ENCODE results near the gene STK32C. TPM values are rescaled to one million over a fixed set of nuclear protein-coding genes. Genes with fewer than 3 reads are reported as not detected.

Gene STK32C
- polyA plus RNA-seq, 2 of the 4 experiments (the other 2 are of a cell fraction) = 29.9 to 43.6 TPM

- H3K9me3 ChIP-seq = no peaks in the 10 kb centered on the region
- no peak for TF ChIP-seq BHLHE40 (IDR thresholded peaks at IDR 0.05; ENCODE audit: low read depth, low read length)
- ChIA-PET CTCF (interaction anchor here (0.7 to 4.7 kb wide), 8 partner anchors 9 to 135 kb away, joined by 3 to 34 read pairs (median 4); no protein-coding TSS in a partner anchor), POLR2A (no interaction called here)
- FAIRE-seq (no peak), ATAC-seq (no peak), DNase-seq (ENCODE audit: low read depth in 1 of 2, low spot score in 1 of 2) (no peak)
- no peak overlapping the region for H3K4me3 ChIP-seq
- H3K27ac ChIP-seq = no peak overlapping the region
- H3K4me2 ChIP-seq = no peak overlapping the region
- peaks cover 6% of the 10 kb centered on the region; the same call in 2 of the 3 replicates for H3K4me1 ChIP-seq
- 91% methylated on average over 22 of the region's 25 CpGs for WGBS (ENCODE audit: missing lambda C conversion rate)
Observed at GRCh38 chr10:132225073-132225848, 82.5 kb downstream of the STK32C start.

GRCh38 chr10:132224343-132225072 is 83.2 kb downstream of the STK32C start:
- H3K27ac ChIP-seq = no peak overlapping the region
- DNase-seq (ENCODE audit: low read depth in 1 of 2, low spot score in 1 of 2) = no peak
- CTCF ChIA-PET = interaction anchor here (0.7 to 4.7 kb wide), 29 partner anchors 8 to 405 kb away, joined by 3 to 49 read pairs (median 4); partner anchors contain the start of gene STK32C
- H3K4me2 ChIP-seq = no peak overlapping the region
- FAIRE-seq = no peak
- no peaks in the 10 kb centered on the region for H3K9me3 ChIP-seq
- no peak for ATAC-seq
- POLR2A ChIA-PET = no interaction called here
- no peak for TF ChIP-seq ZC3H11A (IDR thresholded peaks at IDR 0.05)
- H3K4me3 ChIP-seq = no peak overlapping the region
- WGBS (ENCODE audit: missing lambda C conversion rate) = 95% methylated on average over 11 of the region's 20 CpGs
- peaks cover 6% of the 10 kb centered on the region; the same call in 2 of the 3 replicates for H3K4me1 ChIP-seq

DNA sequence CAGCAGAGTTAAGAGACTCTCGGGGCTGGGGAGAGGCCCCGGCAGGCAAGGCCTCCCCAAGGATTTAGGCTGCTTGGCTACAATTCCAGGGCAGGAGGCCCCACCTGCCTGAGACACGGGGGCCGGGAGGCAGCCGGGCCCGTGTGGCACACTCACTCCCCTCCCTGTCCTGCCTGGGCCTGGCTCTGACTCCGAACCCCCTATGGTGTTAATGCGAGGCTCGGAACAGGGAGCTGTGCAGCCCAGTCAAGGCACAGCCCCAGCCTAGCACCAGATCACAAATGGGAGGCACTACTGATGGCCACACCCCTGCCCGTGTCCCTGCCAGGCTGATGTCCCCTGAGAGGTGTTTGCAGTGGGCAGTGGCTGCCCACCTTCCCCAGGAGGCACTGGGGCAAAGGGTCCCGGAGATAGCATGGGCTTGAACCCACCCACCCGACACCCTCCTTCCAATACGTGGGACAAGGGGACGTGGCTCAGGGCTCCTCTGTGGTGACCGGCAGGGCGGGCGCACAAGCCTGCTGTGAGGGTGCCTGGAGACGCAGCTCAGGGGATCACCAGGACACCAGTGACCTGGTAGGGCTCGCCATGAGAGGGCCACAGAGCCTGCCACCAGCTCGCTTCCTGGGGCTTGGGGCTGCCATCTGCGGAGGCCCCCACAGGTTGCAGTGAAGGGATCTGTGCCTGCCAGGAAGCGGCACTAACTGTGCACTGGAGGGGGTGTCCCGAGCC is 84.0 kb downstream of the STK32C start:
- ATAC-seq (peak in 1 of 2 experiments; percentile 47; a peak in 5 of 6 replicates), FAIRE-seq (no peak), DNase-seq (ENCODE audit: low read depth in 1 of 2, low spot score in 1 of 2) (no peak)
- Histone ChIP-seq H3K4me3 (no peak overlapping the region), H3K4me2 (no peak overlapping the region), H3K27ac (peak overlapping the region in 1 of 2 experiments; percentile 80; a peak in 3 of 6 replicates), H3K4me1 (peaks cover 6% of the 10 kb centered on the region; the same call in 2 of the 3 replicates), H3K9me3 (no peaks in the 10 kb centered on the region)
- TF ChIP-seq MAFK (IDR thresholded peaks at IDR 0.05; ENCODE audit: partially characterized antibody) = no peak
- TF ChIP-seq HDAC2 (IDR thresholded peaks at IDR 0.05) = no peak
- no peak for TF ChIP-seq USF2 (IDR thresholded peaks at IDR 0.05)
- TF ChIP-seq GATA3 (IDR thresholded peaks at IDR 0.05; ENCODE audit: borderline replicate concordance) = no peak
- TF ChIP-seq EP300 (IDR thresholded peaks at IDR 0.05) = no peak
- ChIA-PET CTCF (interaction anchor here (0.8 to 4.7 kb wide), 32 partner anchors 10 to 405 kb away, joined by 3 to 49 read pairs (median 4); partner anchors contain the start of gene STK32C), POLR2A (no interaction called here)
- 93% methylated on average over 2 of the region's 23 CpGs for WGBS (ENCODE audit: missing lambda C conversion rate)

DNA sequence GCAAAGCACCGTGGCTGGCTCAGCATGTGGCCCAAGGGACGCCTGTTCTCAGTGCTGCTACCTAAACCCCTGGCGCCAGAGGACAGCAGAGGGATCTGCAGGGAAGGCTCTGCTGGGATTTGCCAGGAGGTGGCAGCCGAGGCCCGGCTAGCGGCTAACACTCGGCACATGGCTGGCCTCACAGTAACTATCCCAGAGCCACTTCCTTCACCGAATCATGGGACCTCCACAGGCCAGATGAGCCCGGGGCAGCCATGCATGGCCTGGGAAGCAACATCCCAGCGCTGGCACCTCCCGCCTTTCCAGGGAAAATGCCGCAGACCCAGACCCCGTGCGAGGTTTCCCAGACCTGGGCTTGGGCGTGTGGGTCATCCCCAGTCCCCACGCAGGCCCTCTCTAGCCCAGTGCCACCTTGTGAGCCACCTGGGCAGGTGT is 84.6 kb downstream of the STK32C start:
- FAIRE-seq = no peak
- CTCF ChIA-PET = interaction anchor here (0.8 to 4.7 kb wide), 31 partner anchors 9 to 406 kb away, joined by 3 to 49 read pairs (median 4); no protein-coding TSS in a partner anchor

More for the DNA sequence above, 84.6 kb downstream of the STK32C start:
- WGBS (ENCODE audit: missing lambda C conversion rate) = 0% methylated on average over 9 of the region's 16 CpGs
- 0 out of 3 replicates have a peak, but pooled peaks cover 2% of the 10 kb centered on the region for H3K9me3 ChIP-seq
- no peak overlapping the region for H3K4me2 ChIP-seq
- POLR2A ChIA-PET = no interaction called here
- peak overlapping the region; percentile 30 to 80; a peak in 3 of 6 replicates for H3K27ac ChIP-seq
- peak; percentile 85 for DNase-seq (ENCODE audit: low read depth in 1 of 2, low spot score in 1 of 2)
- ATAC-seq = peak; percentile 92 to 99
- H3K4me1 ChIP-seq = peaks cover 6% of the 10 kb centered on the region; the same call in 2 of the 3 replicates
- no peak overlapping the region for H3K4me3 ChIP-seq
- TF ChIP-seq, protein P1, sequence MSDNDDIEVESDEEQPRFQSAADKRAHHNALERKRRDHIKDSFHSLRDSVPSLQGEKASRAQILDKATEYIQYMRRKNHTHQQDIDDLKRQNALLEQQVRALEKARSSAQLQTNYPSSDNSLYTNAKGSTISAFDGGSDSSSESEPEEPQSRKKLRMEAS (IDR thresholded peaks at IDR 0.05) = peak; percentile 92
- TF ChIP-seq CTCF (IDR thresholded peaks at IDR 0.05) = peak; percentile 97
- peak; percentile 95 for TF ChIP-seq SMC3 (IDR thresholded peaks at IDR 0.05)
- TF ChIP-seq MYC (IDR thresholded peaks at IDR 0.05; ENCODE audit: borderline replicate concordance, low read length) = peak; percentile 96; the same call in 1 of the 2 replicates
- no peak for TF ChIP-seq FOSL2 (IDR thresholded peaks at IDR 0.05)
- TF ChIP-seq FOSL2 (CRISPR knock-in tag; IDR thresholded peaks at IDR 0.05) = no peak
- TF ChIP-seq CBX8 (IDR thresholded peaks at IDR 0.05) = no peak
- TF ChIP-seq RAD21 (conservative IDR thresholded peaks at IDR 0.05 in 1 of 2, IDR thresholded peaks at IDR 0.05 in 1 of 2) = peak; percentile 97 to 98
- no peak for TF ChIP-seq HES2 (IDR thresholded peaks at IDR 0.05)
- TF ChIP-seq ZSCAN20 (CRISPR knock-in tag; IDR thresholded peaks at IDR 0.05) = no peak
- no peak for TF ChIP-seq ELK1 (IDR thresholded peaks at IDR 0.05; ENCODE audit: low read depth, low read length)
- TF ChIP-seq POLR2A (IDR thresholded peaks at IDR 0.05; ENCODE audit: low read length) = no peak

Data from A549 (cell line).